GM21576 (cell line): ENCODE measurements around the gene HTR5A.

Experiments
- ATAC-seq: cut with Tn5 transposase; IDR thresholded peaks from one replicate; pipeline ENCODE4 v1.9.1; 2021; ENCODE audit warnings: mild to moderate bottlenecking, moderate library complexity; ENCODE audit not compliant: unreplicated experiment

The HTR5A gene

GRCh38 chr7:155136619-155137243, 66.6 kb downstream of the HTR5A start:
- ATAC-seq: no peak
